NCI-H1105 (cell line): Measurements from ENCODE around the gene SH2D3C.
A peak's percentile ranks its signal among the peaks of the same experiment; 100 is the strongest.
"Not testable (repeated sequence)": the region's sequence is repeated elsewhere in the genome, so short reads cannot be mapped to it uniquely, and the experiment has no call there.

ENCODE experiments used
- DNase-seq: peaks from one replicate; lab custom pipeline; 2025; lab: John Stamatoyannopoulos, UW

SH2D3C gene

GRCh38 chr9:127763918-127764384 lies 14.5 kb downstream of the SH2D3C start:
- no peak for DNase-seq

- DNase-seq, result no peak
Observed at GRCh38 chr9:127762111-127762676, 16.3 kb downstream of the SH2D3C start.

GRCh38 chr9:127761491-127761956 lies 16.9 kb downstream of the SH2D3C start:
- no peak for DNase-seq

- DNase-seq, result no peak
Observed at GRCh38 chr9:127761061-127761460, 17.4 kb downstream of the SH2D3C start.

GRCh38 chr9:127758843-127759242 lies 19.6 kb downstream of the SH2D3C start:
- no peak for DNase-seq

GRCh38 chr9:127756776-127757175 lies 21.7 kb downstream of the SH2D3C start:
- not testable (repeated sequence) for DNase-seq

GRCh38 chr9:127756233-127756632 lies 22.2 kb downstream of the SH2D3C start:
- no peak for DNase-seq

GRCh38 chr9:127755061-127756060 lies 23.1 kb downstream of the SH2D3C start:
- DNase-seq, result peak; percentile 7

- peak; percentile 17 for DNase-seq
Observed at GRCh38 chr9:127754099-127755060, 24.1 kb downstream of the SH2D3C start.

GRCh38 chr9:127753622-127754021 lies 24.8 kb downstream of the SH2D3C start:
- DNase-seq, result no peak

- no peak for DNase-seq
Observed at GRCh38 chr9:127753148-127753547, 25.3 kb downstream of the SH2D3C start.

- DNase-seq, result no peak
Observed at GRCh38 chr9:127751269-127752054, 27.0 kb downstream of the SH2D3C start.

- no peak for DNase-seq
Observed at GRCh38 chr9:127749090-127749787, 29.2 kb downstream of the SH2D3C start.

- no peak for DNase-seq
Observed at GRCh38 chr9:127746959-127747569, 31.4 kb downstream of the SH2D3C start.

- no peak for DNase-seq
Observed at GRCh38 chr9:127744398-127745110, 33.9 kb downstream of the SH2D3C start.

- DNase-seq, result peak; percentile 70
Observed at GRCh38 chr9:127742435-127743088, 35.9 kb downstream of the SH2D3C start.

GRCh38 chr9:127741831-127742434 lies 36.5 kb downstream of the SH2D3C start:
- no peak for DNase-seq

GRCh38 chr9:127739614-127740330 lies 38.7 kb downstream of the SH2D3C start:
- DNase-seq, result no peak
